Subcutaneous adipose tissue (tissue), 4 donors: Measurements from ENCODE around the gene JPT1. TPM values are rescaled to one million over a fixed set of nuclear protein-coding genes. Genes with fewer than 3 reads are reported as not detected.

ENCODE experiments used
- CTCF ChIP-seq: fragments of 450-650 bp; IDR thresholded peaks from one replicate; pipeline ENCODE4 v1.5.1; 2016; ENCODE audit warnings: low read depth, mild to moderate bottlenecking, control low read depth, antibody characterized with exemption, moderate library complexity
- total RNA-seq, 4 donors: library from RNA; depleted of rRNA; stranded (reverse); fragments of >200 nt; gene quantifications; one replicate each; pipeline ENCODE4 v1.1.0, GENCODE V29; 2016

The JPT1 gene
- total RNA-seq, 4 donors from 2014 or later = 18.7 to 41.1 (median 22.8) TPM

GRCh38 chr17:75182569-75183436 lies 28.5 kb upstream of the JPT1 start, which contains the start of gene SUMO2:
Gene SUMO2 (minus strand): TSS chr17:75182959. CDS start chr17:75182834, 125 bp downstream.
- TF ChIP-seq CTCF = no peak

- TF ChIP-seq CTCF = no peak
Measured at GRCh38 chr17:75182319-75182568, 27.9 kb upstream of the JPT1 start.

- TF ChIP-seq CTCF = no peak
Measured at GRCh38 chr17:75181608-75182318, 27.5 kb upstream of the JPT1 start.

- TF ChIP-seq CTCF = no peak
Measured at GRCh38 chr17:75181110-75181509, 26.8 kb upstream of the JPT1 start.

GRCh38 chr17:75178453-75178852 lies 24.1 kb upstream of the JPT1 start:
- no peak for TF ChIP-seq CTCF

- TF ChIP-seq CTCF = no peak
Measured at GRCh38 chr17:75176625-75177024, 22.3 kb upstream of the JPT1 start.

- TF ChIP-seq CTCF = no peak
Measured at GRCh38 chr17:75174996-75175395, 20.7 kb upstream of the JPT1 start.
